CMK (cell line): ENCODE results near the gene UPK3B.
"Not testable (repeated sequence)": the region's sequence is repeated elsewhere in the genome, so short reads cannot be mapped to it uniquely, and the experiment has no call there.

Experiments
- DNase-seq: peaks from one replicate; pipeline ENCODE4 v3.0.0-alpha.2; 2010; ENCODE audit warnings: low read depth

The UPK3B gene

GRCh38 chr7:76509931-76510877 is at the start of gene UPK3B:
Gene UPK3B (plus strand): TSS chr7:76510552. CDS start chr7:76510653, 101 bp downstream.
- no peak for DNase-seq

DNA sequence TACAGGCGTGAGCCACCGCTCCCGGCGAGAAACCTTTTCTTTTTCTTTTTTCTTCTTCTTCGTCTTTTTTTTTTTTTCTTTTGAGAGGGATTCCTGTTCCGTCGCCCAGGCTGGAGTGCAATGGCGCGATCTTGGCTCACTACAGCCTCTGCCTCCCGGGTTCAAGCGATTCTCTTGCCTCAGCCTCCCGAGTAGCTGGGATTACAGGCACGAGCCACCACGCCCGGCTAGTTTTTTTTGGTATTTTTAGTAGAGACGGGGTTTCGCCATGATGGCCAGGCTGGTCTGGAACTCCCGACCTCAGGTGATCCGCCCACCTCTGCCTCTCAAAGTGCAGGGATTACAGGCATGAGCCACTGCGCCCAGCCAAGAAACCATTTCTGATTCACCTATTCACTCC is 49.6 kb upstream of the UPK3B start:
- DNase-seq: not testable (repeated sequence)

GRCh38 chr7:76461464-76462101 is 48.8 kb upstream of the UPK3B start, which contains the start of gene DTX2:
Gene DTX2 (plus strand): TSS chr7:76461709. CDS start chr7:76480510, 18,801 bp downstream.
- not testable (repeated sequence) for DNase-seq

DNA sequence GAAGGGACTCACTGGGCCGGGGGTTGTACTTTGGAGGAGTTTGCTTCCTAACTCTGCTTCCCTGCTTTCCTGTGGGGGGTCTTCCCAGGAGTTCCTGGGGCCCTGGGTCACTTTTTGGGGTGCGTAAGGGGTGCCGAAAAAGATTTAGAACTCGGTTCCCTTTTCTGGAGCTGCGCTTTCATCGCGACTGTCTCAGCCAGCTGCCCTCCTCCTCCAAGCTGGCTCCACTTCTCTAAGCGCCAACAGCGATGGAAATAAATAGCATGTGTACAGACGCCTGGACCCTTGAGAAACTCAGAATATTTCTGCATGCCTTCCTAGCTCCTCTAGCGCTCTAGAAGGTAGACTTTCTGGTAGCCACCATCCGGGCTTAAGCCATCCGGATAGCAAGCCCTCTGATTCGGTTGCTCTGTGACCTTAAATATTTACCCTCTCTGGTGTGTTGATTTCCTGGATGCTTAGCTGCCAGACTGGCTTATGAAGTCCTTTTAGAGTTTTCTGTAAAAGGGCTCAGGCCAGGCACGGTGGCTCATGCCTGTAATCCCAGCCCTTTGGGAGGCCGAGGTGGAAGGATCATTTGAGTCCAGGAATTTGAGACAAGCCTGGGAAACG is 48.0 kb upstream of the UPK3B start:
- DNase-seq: not testable (repeated sequence)

DNA sequence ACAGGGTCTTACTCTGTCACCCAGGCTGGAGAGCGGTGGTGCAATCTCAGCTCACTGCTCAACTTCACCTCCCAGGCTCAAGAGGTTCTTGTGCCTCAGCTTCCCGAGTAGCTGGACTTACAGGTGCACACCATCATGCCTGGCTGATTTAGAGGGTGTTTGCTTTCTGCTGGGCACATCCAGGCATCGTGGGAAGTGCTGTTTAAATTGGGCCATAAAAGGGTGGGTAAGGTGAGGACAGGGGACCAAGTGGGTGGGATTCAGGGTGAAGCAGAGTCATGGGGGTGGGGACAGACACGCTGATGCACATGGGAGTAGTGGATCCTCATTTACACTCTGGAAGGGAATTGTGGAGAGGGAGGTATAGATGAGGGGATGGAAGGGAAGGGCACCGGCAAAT is 45.4 kb upstream of the UPK3B start:
- DNase-seq: not testable (repeated sequence)

GRCh38 chr7:76465950-76466349 is 44.4 kb upstream of the UPK3B start:
- not testable (repeated sequence) for DNase-seq

- not testable (repeated sequence) for DNase-seq
These were observed 42.5 kb upstream of the UPK3B start for GRCh38 chr7:76467743-76468404.

DNA sequence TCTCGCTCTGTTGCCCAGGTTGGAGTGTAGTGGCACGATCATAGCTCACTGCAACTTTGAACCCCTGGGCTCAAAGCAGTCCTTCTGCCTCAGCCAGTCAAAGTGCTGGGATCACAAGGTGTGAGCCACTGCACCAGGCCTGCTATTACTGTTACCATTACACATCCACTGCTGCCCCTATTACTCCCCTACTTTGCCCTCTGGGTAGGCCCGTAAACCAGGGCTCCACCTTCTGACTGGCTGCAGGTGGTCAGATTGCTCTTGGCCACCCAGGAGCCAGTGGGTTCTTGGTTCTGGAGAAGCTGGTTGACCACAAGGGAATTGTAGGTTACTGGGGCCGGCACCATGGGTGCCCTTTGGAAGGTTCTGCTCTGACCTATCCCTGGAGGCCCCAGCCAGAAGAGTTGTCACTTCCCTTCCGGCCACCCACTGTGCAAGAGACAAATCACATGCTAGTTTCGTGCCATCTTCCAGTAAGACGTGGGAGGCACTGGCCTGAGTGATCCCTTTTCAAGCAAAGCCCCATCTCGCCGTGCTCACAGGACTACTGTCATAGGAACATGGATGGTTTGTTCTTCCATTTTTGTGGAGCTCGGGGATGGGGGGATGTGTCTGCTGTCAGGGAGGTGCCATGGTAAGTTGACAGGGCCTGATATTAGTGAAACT is 38.7 kb upstream of the UPK3B start:
- not testable (repeated sequence) for DNase-seq

- DNase-seq: not testable (repeated sequence)
These were observed 37.3 kb upstream of the UPK3B start for GRCh38 chr7:76473097-76473496.

DNA sequence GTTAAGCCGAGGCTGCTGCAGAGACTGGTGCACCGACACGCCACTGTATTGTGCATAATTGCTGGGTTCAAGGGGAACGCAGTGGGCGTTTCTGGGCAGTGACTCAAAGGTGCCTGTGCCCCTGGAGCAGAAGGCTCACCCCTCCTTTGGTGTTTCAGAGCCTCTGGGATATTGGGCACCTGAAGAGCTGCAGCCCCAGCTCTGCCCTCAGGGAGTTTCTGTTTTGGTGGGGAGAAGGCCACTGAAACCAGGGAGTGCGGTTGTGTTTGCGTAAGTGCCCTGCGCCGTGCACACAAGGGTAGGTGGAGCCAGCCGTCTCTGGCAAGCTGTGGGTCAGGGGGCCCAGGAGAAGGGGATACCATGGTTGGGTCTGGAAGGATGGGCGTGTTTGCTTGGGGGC is 34.1 kb upstream of the UPK3B start:
- not testable (repeated sequence) for DNase-seq

- DNase-seq: not testable (repeated sequence)
These were observed 33.4 kb upstream of the UPK3B start for GRCh38 chr7:76476742-76477474.

DNA sequence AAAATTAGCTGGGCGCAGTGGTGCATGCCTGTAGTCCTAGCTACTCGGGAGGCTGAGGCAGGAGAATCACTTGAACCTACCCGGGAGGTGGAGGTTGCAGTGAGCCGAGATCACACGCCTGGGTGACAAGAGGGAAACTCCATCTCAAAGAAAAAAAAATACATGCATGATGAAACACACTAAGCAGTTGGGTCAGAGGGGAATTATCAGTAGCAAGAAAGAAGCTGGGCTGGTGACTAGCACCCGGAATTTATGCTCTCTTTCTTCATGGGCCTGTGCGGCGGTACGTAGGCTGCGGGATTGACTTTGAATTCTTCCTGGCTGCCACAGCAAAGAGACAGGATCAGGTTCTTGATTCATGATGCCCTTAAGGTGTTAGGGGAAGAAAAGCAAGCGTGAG is 30.7 kb upstream of the UPK3B start:
- DNase-seq: not testable (repeated sequence)

DNA sequence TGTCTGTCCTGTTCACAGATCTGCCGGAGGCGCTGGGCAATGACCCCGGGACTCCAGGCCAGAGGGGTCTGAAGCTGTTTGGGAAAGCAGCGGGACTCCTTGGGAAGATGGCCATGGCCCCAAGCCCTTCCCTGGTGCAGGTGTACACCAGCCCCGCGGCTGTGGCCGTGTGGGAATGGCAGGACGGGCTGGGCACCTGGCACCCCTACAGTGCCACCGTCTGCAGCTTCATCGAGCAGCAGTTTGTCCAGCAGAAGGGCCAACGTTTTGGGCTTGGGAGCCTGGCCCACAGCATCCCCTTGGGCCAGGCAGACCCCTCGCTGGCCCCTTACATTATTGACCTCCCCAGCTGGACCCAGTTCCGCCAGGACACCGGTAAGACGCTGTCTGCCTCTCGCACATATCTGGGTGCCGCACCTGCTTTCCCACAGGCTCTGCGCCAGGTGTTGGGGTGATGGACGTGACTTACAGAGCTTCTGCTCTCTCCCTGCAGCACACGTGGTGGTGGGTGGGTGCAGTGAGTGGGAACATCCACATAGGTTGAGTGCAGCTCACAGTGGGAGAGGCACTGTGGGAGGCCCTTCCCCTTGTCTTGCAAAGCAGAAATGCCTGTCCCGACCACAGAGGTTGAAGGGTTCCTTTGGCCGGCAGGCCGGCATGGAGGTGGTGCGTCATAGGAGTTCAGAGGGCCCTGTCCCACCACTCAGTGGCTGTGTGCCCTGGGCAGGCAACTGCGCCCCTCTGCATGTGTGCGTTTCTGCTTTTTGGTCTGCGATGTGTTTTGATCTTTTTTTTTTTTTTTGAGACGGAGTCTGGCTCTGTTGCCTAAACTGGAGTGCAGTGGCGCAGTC is 29.7 kb upstream of the UPK3B start:
- not testable (repeated sequence) for DNase-seq

GRCh38 chr7:76482660-76483059 is 27.7 kb upstream of the UPK3B start:
- not testable (repeated sequence) for DNase-seq

DNA sequence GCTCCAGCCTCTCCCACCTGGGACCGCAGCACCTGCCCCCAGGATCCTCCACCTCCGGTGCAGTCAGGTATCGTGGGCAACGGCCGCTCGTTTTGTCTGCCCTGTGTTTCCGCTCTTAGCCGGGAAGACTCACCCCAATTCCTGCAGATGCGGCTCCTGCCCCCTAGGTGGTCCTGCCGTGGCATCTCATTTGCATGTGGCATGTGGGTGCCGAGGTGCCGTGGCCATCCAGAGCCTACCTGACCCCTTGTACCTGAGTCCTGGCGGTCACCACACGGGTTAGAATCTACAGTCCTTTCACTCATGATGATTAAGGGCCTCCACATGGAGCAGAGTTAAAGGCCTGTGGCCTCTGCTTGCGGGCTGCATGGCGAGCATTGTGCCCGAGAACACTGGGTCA is 27.3 kb upstream of the UPK3B start:
- not testable (repeated sequence) for DNase-seq

DNA sequence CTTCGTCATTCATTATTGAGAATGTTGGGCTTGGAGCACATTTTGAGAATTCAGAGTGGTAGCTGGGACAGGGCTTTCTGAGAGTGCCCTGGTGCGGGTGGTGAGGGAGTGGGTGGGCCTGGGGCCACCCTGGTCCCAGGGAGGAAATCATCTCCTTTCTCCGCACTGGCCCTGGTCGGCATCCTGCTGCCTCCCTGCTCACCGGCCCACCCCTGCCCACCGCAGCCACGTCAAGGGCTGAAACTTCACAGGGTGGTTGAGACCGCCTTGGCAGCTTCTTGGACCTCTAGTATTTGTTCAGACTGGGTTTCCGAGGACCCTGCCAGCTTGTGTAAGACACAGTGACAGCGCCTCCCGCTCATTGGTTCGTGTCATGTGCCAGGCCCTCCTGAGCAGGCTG is 25.9 kb upstream of the UPK3B start:
- not testable (repeated sequence) for DNase-seq

- not testable (repeated sequence) for DNase-seq
These were observed 24.3 kb upstream of the UPK3B start for GRCh38 chr7:76485822-76486610.

DNA sequence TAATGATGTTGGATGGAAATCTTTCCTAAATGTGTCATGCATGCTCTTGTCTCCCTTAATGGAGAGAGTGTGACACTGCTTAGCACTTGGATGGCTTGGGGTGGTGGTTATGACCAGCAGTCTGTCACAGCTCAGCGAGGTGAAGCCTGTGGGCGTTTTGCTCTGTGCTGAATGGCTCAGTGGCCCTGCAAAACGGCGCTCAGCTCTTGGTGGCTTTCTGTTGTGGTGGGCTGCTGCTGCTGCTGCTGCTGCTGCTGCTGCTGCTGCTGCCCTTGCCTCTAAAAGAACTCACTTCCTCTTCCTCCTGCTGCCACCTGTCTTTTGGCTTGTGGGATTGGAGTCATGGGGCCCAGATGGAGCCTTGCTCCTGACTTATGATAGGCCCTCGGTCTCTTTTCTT is 23.7 kb upstream of the UPK3B start:
- DNase-seq: not testable (repeated sequence)

DNA sequence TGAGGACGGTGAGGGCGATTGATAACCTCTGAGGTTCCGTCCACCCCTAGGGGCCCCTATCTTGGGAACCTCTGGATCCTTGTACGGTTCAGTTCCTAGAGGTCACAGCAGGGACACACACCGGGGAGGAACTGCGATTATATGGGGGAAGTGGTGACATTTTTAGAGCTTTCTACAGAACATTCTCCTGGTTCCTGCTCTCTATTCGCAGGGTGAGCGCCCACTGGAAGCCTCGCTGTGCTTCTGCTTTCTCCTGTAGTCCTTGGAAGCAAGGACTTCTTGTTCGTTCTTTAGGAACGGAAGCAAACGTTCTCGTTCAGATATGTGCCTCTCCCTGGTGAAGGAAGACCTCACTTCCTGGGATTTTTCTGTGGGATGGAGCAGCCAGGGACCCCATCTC is 22.4 kb upstream of the UPK3B start:
- DNase-seq: not testable (repeated sequence)
